ENCODE results near the gene BEAN1. TPM values are rescaled to one million over a fixed set of nuclear protein-coding genes. Genes with fewer than 3 reads are reported as not detected.

The BEAN1 gene
- total and polyA plus RNA-seq, 10 donors: 0.21 to 0.68 (median 0.42) TPM; not detected in 3

- no peak overlapping the region for H3K4me3 ChIP-seq
- no peak overlapping the region for H3K27ac ChIP-seq
- intact Hi-C loops (cut with DNase I; ENCODE audit: low total_unique reads): no loop called here
- DNase-seq: no peak
- 64 to 91% (median 81%) methylated on average over 5 of the region's 5 CpGs for WGBS, 5 donors
- TF ChIP-seq POLR2AphosphoS5 (IDR thresholded peaks at IDR 0.05): no peak
- no peak for TF ChIP-seq CTCF (IDR thresholded peaks at IDR 0.05 in 8 of 11, conservative IDR thresholded peaks at IDR 0.05 in 3 of 11)
- TF ChIP-seq POLR2A (IDR thresholded peaks at IDR 0.05): no peak
- no peaks in the 10 kb centered on the region for H3K9me3 ChIP-seq
- H3K36me3 ChIP-seq: no peaks in the 10 kb centered on the region
- no peaks in the 10 kb centered on the region for H3K4me1 ChIP-seq
- peaks cover 0 to 35% (median 0%) of the 10 kb centered on the region in 7 donors for H3K27me3 ChIP-seq (replicated peaks in 1 of 7)
These were observed 12.1 kb downstream of the BEAN1 start for GRCh38 chr16:66439051-66439730.

DNA sequence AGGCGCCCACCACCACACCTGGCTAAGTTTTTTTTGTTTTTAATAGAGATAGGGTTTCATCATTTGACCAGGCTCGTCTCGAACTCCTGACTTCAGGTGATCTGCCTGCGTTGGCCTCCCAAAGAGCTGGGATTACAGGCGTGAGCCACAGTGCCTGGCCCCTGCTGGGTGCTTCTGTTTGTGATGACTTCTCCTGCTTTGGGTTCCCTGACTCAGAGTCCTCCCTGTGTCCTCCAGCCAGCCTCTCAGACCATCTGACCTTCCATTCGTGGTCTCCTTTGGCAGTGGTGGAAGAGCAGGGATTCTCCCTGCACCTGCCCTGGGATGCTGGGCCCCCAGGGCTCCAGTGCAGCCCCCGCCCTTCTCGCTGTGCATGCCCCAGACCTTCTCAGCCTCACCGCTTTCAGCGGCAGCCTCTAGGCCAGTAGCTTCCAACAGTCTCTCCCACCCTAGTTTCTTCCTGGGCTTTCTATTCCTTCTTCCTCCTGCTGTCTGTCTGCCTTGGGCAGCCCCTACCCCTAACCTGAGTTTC, 13.2 kb downstream of the BEAN1 start:
- no peak for TF ChIP-seq POLR2AphosphoS5 (IDR thresholded peaks at IDR 0.05)
- TF ChIP-seq CTCF (IDR thresholded peaks at IDR 0.05 in 8 of 11, conservative IDR thresholded peaks at IDR 0.05 in 3 of 11): no peak
- no peak for TF ChIP-seq POLR2A (IDR thresholded peaks at IDR 0.05)
- Histone ChIP-seq H3K9me3 (no peaks in the 10 kb centered on the region), H3K27ac (no peak overlapping the region), H3K4me3 (no peak overlapping the region), H3K27me3 (replicated peaks in 1 of 7) (peaks cover 0 to 43% (median 0%) of the 10 kb centered on the region in 7 donors), H3K36me3 (no peaks in the 10 kb centered on the region), H3K4me1 (no peaks in the 10 kb centered on the region)
- WGBS, 5 donors: 84 to 93% (median 86%) methylated on average over 10 of the region's 10 CpGs
- DNase-seq: no peak
- intact Hi-C loops (cut with DNase I; ENCODE audit: low total_unique reads): no loop called here

GRCh38 chr16:66440970-66441369, 13.9 kb downstream of the BEAN1 start:
- DNase-seq: no peak
- Histone ChIP-seq H3K27me3 (replicated peaks in 1 of 7) (peaks cover 0 to 43% (median 0%) of the 10 kb centered on the region in 7 donors), H3K4me3 (no peak overlapping the region), H3K9me3 (no peaks in the 10 kb centered on the region), H3K27ac (no peak overlapping the region), H3K4me1 (no peaks in the 10 kb centered on the region), H3K36me3 (no peaks in the 10 kb centered on the region)
- intact Hi-C loops (cut with DNase I; ENCODE audit: low total_unique reads): no loop called here
- WGBS, 5 donors: 88 to 93% (median 91%) methylated on average over 9 to 11 of the region's 11 CpGs
- TF ChIP-seq CTCF (IDR thresholded peaks at IDR 0.05 in 8 of 11, conservative IDR thresholded peaks at IDR 0.05 in 3 of 11) (no peak), POLR2AphosphoS5 (IDR thresholded peaks at IDR 0.05) (no peak), POLR2A (IDR thresholded peaks at IDR 0.05) (no peak)

DNA sequence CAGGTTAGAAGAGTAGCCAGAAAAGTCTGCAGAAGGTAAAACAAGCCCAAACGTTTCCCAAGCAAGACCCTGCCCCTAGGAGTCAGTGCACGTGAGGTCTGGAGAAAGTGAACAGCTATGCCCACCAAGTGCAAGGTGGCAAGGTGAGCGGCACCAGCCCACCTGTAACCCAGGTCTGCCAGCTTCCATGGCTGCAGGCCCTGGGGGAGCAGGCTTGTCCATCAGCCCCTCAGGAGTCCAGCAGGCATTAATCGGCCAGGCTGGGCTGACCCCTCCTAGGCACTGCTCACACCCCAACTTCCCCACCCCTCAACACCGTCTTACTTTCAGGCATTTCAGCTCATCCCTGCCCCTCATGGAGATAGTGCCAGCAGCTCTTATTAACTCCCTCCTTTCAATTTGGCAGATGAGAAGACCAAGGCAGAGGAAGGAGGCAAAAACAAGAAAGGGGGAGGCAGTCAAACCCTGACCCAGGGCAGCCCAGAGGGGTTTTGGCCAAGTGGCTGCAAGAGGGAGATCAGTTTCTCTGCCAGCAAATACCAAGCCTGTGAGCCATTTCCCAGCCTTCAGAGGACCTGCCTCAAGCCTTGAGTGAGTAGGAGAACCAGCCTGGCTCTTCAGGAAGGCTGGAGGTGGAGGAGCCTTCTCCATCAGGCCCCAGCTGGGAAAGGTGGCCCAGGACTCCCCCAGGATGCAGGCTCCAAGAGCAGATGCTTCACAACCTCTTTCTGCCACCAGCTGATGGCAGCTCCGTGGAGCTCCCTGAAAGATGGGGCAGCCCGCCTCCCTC, 14.7 kb downstream of the BEAN1 start:
- no peak for DNase-seq
- intact Hi-C loops (cut with DNase I; ENCODE audit: low total_unique reads): no loop called here
- no peak for TF ChIP-seq POLR2AphosphoS5 (IDR thresholded peaks at IDR 0.05)

More for the DNA sequence above, 14.7 kb downstream of the BEAN1 start:
- no peak overlapping the region for H3K4me3 ChIP-seq
- H3K27me3 ChIP-seq (replicated peaks in 1 of 7): peaks cover 0 to 43% (median 0%) of the 10 kb centered on the region in 7 donors
- H3K9me3 ChIP-seq: no peaks in the 10 kb centered on the region
- no peaks in the 10 kb centered on the region for H3K4me1 ChIP-seq
- no peak overlapping the region for H3K27ac ChIP-seq
- 79 to 86% (median 81%) methylated on average over 7 of the region's 7 CpGs for WGBS, 5 donors
- no peaks in the 10 kb centered on the region for H3K36me3 ChIP-seq

All from spleen (tissue), 11 donors.